Calu3 (cell line): ENCODE results near the gene S100A9. TPM values are rescaled to one million over a fixed set of nuclear protein-coding genes. Genes with fewer than 3 reads are reported as not detected.

Experiments used
- BruUV-seq: library from RNA; stranded (reverse); fragments of 400-500 nt; replicated peaks from 2 replicates; lab custom pipeline; 2021; lab: Mats Ljungman, UMichigan
- CTCF ChIA-PET: fragments of 300-600 bp; sonication (Branson Sonifier 250); formaldehyde crosslinking; loops from one replicate; lab custom pipeline; 2022; ENCODE audit warnings: antibody characterized with exemption; lab: Charles Lee
- DNase-seq: peaks from one replicate; pipeline ENCODE4 v3.0.0; 2022
- H3K27ac Mint-ChIP-seq: one replicate; pipeline ENCODE4 v1.8.0; 2022; ENCODE audit warnings: mixed read lengths; ENCODE audit not compliant: unreplicated experiment
- H3K27me3 Mint-ChIP-seq: one replicate; pipeline ENCODE4 v1.8.0; 2022; ENCODE audit warnings: mixed read lengths; ENCODE audit not compliant: unreplicated experiment
- H3K36me3 Mint-ChIP-seq: one replicate; pipeline ENCODE4 v1.8.0; 2022; ENCODE audit warnings: mild to moderate bottlenecking, moderate library complexity, mixed read lengths; ENCODE audit not compliant: insufficient read depth, unreplicated experiment
- H3K4me1 Mint-ChIP-seq: one replicate; pipeline ENCODE4 v1.8.0; 2022; ENCODE audit warnings: mild to moderate bottlenecking, low read depth, mixed read lengths; ENCODE audit not compliant: unreplicated experiment
- H3K4me3 Mint-ChIP-seq: one replicate; pipeline ENCODE4 v1.8.0; 2022; ENCODE audit warnings: mild to moderate bottlenecking, low read depth, moderate library complexity, mixed read lengths; ENCODE audit not compliant: unreplicated experiment
- H3K9me3 Mint-ChIP-seq: one replicate; pipeline ENCODE4 v1.8.0; 2022; ENCODE audit warnings: low read depth, mixed read lengths; ENCODE audit not compliant: unreplicated experiment
- CTCF ChIP-seq: fragments of 200-600 bp; IDR thresholded peaks from one replicate; pipeline ENCODE4 v1.8.0; 2022; ENCODE audit warnings: antibody characterized with exemption; ENCODE audit not compliant: unreplicated experiment
- intact Hi-C: fragments of 100-400 bp; cut with micrococcal nuclease; formaldehyde crosslinking; loops from one replicate; pipeline ENCODE4 v1.10.0; 2022; ENCODE audit not compliant: unreplicated experiment
- total RNA-seq: library from RNA; stranded (reverse); gene quantifications from 2 replicates; pipeline ENCODE4 v1.2.3, GENCODE V29; 2022

S100A9 gene
- total RNA-seq, 1 experiment from 2014 or later, result 5.0 TPM

DNA sequence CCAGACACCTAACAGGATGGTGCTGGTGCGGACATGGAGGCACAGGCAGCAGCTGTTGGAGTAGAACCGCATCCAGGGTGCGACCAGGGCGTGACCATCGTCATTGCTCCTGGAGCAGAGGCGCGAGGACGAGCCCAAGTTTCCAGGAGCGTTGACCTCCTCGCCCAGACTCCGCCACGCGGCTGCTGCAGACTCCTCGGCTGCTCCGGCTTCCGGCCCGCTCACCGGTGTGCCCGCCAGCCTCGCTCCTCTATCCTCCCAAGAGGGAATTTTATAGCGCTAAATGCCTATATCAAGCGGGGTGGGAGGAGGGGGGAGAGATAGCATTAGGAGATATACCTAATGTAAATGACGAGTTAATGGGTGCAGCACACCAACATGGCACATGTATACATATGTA, 23.1 kb downstream of the S100A9 start:
- CTCF ChIA-PET, result no interaction called here
- Mint-ChIP-seq H3K4me1 (no peaks in the 10 kb centered on the region), H3K27me3 (peaks cover 79% of the 10 kb centered on the region), H3K4me3 (no peak overlapping the region), H3K9me3 (peaks cover 8% of the 10 kb centered on the region), H3K36me3 (no peaks in the 10 kb centered on the region), H3K27ac (no peak overlapping the region)
- TF ChIP-seq CTCF, result no peak
- no TSS peak for BruUV-seq
- no peak for DNase-seq
- intact Hi-C loops, result no loop called here

DNA sequence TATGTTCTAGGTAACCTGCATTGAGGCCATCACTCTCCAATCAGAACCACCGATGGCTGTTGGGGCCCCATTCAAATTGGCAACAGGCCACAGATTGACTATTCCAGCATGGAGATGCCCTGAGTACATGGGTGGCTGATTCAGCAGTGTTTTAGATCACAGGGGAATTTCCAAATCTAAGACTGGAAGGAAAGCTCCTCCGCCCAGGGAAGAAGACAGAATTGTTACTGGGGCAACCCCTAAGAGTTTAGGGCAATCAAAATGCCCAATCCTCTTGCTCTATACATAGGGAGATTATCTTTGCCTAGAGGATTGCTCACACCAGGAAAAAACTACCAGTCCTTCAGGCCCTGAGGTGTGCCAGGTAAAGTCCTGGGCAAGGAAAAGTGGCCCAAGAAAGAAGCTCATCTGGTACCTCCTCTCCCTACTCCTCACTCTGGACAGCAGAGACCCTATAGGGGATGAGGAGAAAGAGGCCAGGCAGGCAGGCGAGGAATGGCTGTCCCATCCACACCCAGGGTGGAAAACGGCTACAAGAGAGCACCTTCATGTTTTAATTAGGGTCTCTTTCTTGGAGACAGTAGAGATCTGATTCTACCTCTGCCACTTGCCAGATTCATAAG, 27.4 kb downstream of the S100A9 start:
- H3K36me3 Mint-ChIP-seq, result no peaks in the 10 kb centered on the region
- intact Hi-C loops, result no loop called here
- CTCF ChIA-PET, result no interaction called here
- H3K9me3 Mint-ChIP-seq, result peaks cover 8% of the 10 kb centered on the region
- DNase-seq, result no peak
- H3K27me3 Mint-ChIP-seq, result peaks cover 97% of the 10 kb centered on the region
- no peak for TF ChIP-seq CTCF
- H3K4me1 Mint-ChIP-seq, result no peaks in the 10 kb centered on the region
- no peak overlapping the region for H3K27ac Mint-ChIP-seq
- BruUV-seq, result no TSS peak
- H3K4me3 Mint-ChIP-seq, result no peak overlapping the region

GRCh38 chr1:153386500-153386901, 28.8 kb downstream of the S100A9 start:
- DNase-seq, result no peak
- no peak overlapping the region for H3K4me3 Mint-ChIP-seq
- BruUV-seq, result no TSS peak
- no peaks in the 10 kb centered on the region for H3K4me1 Mint-ChIP-seq
- intact Hi-C loops, result no loop called here
- CTCF ChIA-PET, result no interaction called here
- peaks cover 100% of the 10 kb centered on the region for H3K27me3 Mint-ChIP-seq
- no peak for TF ChIP-seq CTCF
- no peak overlapping the region for H3K27ac Mint-ChIP-seq
- no peaks in the 10 kb centered on the region for H3K36me3 Mint-ChIP-seq
- peaks cover 2% of the 10 kb centered on the region for H3K9me3 Mint-ChIP-seq

GRCh38 chr1:153387001-153387400, 29.3 kb downstream of the S100A9 start:
- Mint-ChIP-seq H3K9me3 (no peaks in the 10 kb centered on the region), H3K4me3 (no peak overlapping the region), H3K36me3 (no peaks in the 10 kb centered on the region), H3K4me1 (no peaks in the 10 kb centered on the region), H3K27ac (no peak overlapping the region), H3K27me3 (peaks cover 100% of the 10 kb centered on the region)
- DNase-seq, result no peak
- CTCF ChIA-PET, result no interaction called here
- no peak for TF ChIP-seq CTCF
- no TSS peak for BruUV-seq
- intact Hi-C loops, result no loop called here
